Ovary (tissue), 3 donors: ENCODE measurements around the gene TRPC4.

Experiments
- CTCF ChIP-seq, 3 donors: fragments of 450-650 bp in 2 of 3; fragments of 200-600 bp in 1 of 3; IDR thresholded peaks; one replicate each; pipeline versions ENCODE4 v1.5.1 to v1.8.0; 2016 to 2022; ENCODE audit warnings: antibody characterized with exemption in 3 of 3, mild to moderate bottlenecking in 1 of 3
- POLR2A ChIP-seq: fragments of 450-650 bp; IDR thresholded peaks from one replicate; pipeline ENCODE4 v1.6.1; 2017; ENCODE audit warnings: antibody characterized with exemption, mild to moderate bottlenecking, moderate library complexity
- donor health status: DM: no; HTN: no; CAD: no.

GRCh38 chr13:37863708-37864107, 5.9 kb downstream of the TRPC4 start:
- no peak for TF ChIP-seq POLR2A
- no peak for TF ChIP-seq CTCF (IDR thresholded peaks at IDR 0.05)
